Measurements from ENCODE around the gene KCNH6.

DNA sequence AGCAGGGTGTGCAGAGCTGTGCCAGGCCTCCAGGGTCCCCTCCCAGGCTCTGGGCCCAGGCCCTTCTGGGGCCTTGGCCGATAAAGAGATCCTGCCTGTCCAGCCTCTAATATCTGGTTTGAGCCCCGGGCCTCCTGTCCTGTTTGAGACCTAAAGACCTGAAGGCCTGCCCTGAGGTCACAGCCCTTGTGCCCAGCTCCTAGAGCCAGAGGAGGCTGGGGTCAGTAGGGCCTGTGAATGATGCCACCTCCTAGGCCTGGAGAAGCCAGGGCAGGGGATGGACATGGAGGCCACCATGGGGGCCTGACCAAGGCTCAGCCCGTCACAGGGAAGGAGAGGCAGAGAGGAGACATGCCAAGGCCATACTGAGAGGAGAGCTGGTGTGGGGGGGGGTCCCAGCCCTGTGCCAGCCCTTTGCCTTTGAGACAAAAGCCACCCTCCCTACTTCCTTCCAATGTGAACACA is 7.4 kb downstream of the KCNH6 start:
- no peak for TF ChIP-seq EP300 (IDR thresholded peaks at IDR 0.05; ENCODE audit: borderline replicate concordance)
- no peak for TF ChIP-seq NFIC (IDR thresholded peaks at IDR 0.05)
- no peak for TF ChIP-seq FOXM1 (IDR thresholded peaks at IDR 0.05; ENCODE audit: borderline replicate concordance, low read depth)
- no peak for TF ChIP-seq YY1 (IDR thresholded peaks at IDR 0.05; ENCODE audit: low read depth)
- TF ChIP-seq, protein P1, sequence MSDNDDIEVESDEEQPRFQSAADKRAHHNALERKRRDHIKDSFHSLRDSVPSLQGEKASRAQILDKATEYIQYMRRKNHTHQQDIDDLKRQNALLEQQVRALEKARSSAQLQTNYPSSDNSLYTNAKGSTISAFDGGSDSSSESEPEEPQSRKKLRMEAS (IDR thresholded peaks at IDR 0.05): no peak
- no peak for TF ChIP-seq TAF1 (IDR thresholded peaks at IDR 0.05; ENCODE audit: low read depth)
- no peak for TF ChIP-seq REST (IDR thresholded peaks at IDR 0.05; ENCODE audit: low read depth)
- no peak for TF ChIP-seq CEBPB (IDR thresholded peaks at IDR 0.05)
- no peak for TF ChIP-seq TCF12 (IDR thresholded peaks at IDR 0.05; ENCODE audit: low read depth)
